ENCODE results near the gene CCL26. TPM values are rescaled to one million over a fixed set of nuclear protein-coding genes. Genes with fewer than 3 reads are reported as not detected.

The CCL26 gene
- total and polyA plus RNA-seq, 9 of the 15 experiments (the other 6 are each of a cell fraction or from before 2014, with no cell fraction given) = 2.3 to 26.8 (median 8.4) TPM

DNA sequence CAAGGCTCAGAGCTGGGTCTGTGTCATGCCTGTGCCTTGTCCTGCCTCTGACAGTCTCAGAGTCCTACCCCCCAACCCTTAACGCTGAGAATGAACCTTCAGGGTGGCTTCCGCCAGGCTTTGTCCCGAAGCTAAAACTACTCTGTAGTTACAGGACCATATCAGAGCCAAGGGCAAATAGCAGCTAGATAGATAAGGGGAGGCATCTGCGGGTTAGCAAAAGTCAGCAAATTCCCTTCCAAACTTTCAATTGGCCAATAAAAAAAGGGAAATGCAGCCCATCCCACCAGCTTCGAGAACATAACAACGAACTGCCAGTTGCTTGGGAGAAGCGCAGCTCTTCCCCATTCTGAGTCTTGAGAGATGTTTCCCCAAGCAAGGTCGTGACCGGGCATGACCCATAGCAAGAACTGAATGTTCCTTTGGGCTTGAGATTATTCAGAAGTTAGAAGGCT, 23.8 kb upstream of the CCL26 start (continued):
- TF ChIP-seq NR4A1 (CRISPR knock-in tag; IDR thresholded peaks at IDR 0.05) (no peak), NR4A1 (tag; IDR thresholded peaks at IDR 0.05) (peak; percentile 32; the same call in 1 of the 2 replicates), DIDO1 (tag; IDR thresholded peaks at IDR 0.05; ENCODE audit: low read depth) (no peak), KAT7 (CRISPR knock-in tag; IDR thresholded peaks at IDR 0.05; ENCODE audit: borderline replicate concordance) (no peak), ZBTB17 (CRISPR knock-in tag; IDR thresholded peaks at IDR 0.05) (no peak), ELK1 (CRISPR knock-in tag; IDR thresholded peaks at IDR 0.05) (no peak), TAF9B (IDR thresholded peaks at IDR 0.05; ENCODE audit: partially characterized antibody) (no peak), DMBX1 (CRISPR knock-in tag; IDR thresholded peaks at IDR 0.05; ENCODE audit: borderline replicate concordance) (no peak), E2F4 (CRISPR knock-in tag; IDR thresholded peaks at IDR 0.05; ENCODE audit: low read depth) (no peak), CREB3 (tag; conservative IDR thresholded peaks at IDR 0.05; ENCODE audit: low read depth) (0 out of 2 replicates have a peak, but pooled peaks have one; percentile 33), CREM (IDR thresholded peaks at IDR 0.05; ENCODE audit: low read depth) (no peak), KAT8 (IDR thresholded peaks at IDR 0.05; ENCODE audit: low read depth) (no peak), CAMTA2 (CRISPR knock-in tag; conservative IDR thresholded peaks at IDR 0.05) (no peak), PHB2 (IDR thresholded peaks at IDR 0.05; ENCODE audit: low read depth) (no peak), JUND (IDR thresholded peaks at IDR 0.05; ENCODE audit: borderline replicate concordance, low read depth, low read length) (0 out of 2 replicates have a peak, but pooled peaks have one; percentile 2), JUND (tag; IDR thresholded peaks at IDR 0.05; ENCODE audit: borderline replicate concordance, low read depth, low read length) (no peak; the same call in 2 of the 3 replicates), BMI1 (IDR thresholded peaks at IDR 0.05; ENCODE audit: low read length) (no peak), NR3C1 (CRISPR knock-in tag; IDR thresholded peaks at IDR 0.05) (no peak), E2F8 (IDR thresholded peaks at IDR 0.05; ENCODE audit: low read depth, partially characterized antibody) (no peak), ZNF282 (CRISPR knock-in tag; IDR thresholded peaks at IDR 0.05) (no peak), SPI1 (IDR thresholded peaks at IDR 0.05; ENCODE audit: borderline replicate concordance, low read depth, low read length) (peak; percentile 95), WHSC1 (IDR thresholded peaks at IDR 0.05; ENCODE audit: low read length) (no peak), PATZ1 (CRISPR knock-in tag; IDR thresholded peaks at IDR 0.05; ENCODE audit: borderline replicate concordance) (no peak)
